Measurements from ENCODE around the gene ZPR1. TPM values are rescaled to one million over a fixed set of nuclear protein-coding genes. Genes with fewer than 3 reads are reported as not detected.
"Not testable (repeated sequence)": the region's sequence is repeated elsewhere in the genome, so short reads cannot be mapped to it uniquely, and the experiment has no call there.

The ZPR1 gene
- total RNA-seq, 2 experiments from 2014 or later: 111 to 112 TPM

GRCh38 chr11:116826751-116827431 lies 39.1 kb upstream of the ZPR1 start:
- POLR2A ChIA-PET: no interaction called here

GRCh38 chr11:116825854-116826750 lies 38.3 kb upstream of the ZPR1 start:
- ChIA-PET CTCF (no interaction called here), POLR2A (no interaction called here)

More at GRCh38 chr11:116826751-116827431, 39.1 kb upstream of the ZPR1 start:
- CTCF ChIA-PET: no interaction called here

- ChIA-PET CTCF (no interaction called here), POLR2A (no interaction called here)
Observed at GRCh38 chr11:116825434-116825833, 37.6 kb upstream of the ZPR1 start.

- ChIA-PET POLR2A (no interaction called here), CTCF (interaction anchor here (0.6 to 2.3 kb wide), 3 partner anchors 13 to 283 kb away, joined by 3 to 11 read pairs (median 3); partner anchors contain the start of gene APOA1)
Observed at GRCh38 chr11:116823031-116823843, 35.4 kb upstream of the ZPR1 start, which contains the start of gene APOA4. Gene APOA4, minus strand, starts transcription at chr11:116823304. Its CDS starts 113 bp downstream, at chr11:116823191.

- ChIA-PET CTCF (interaction anchor here (0.6 to 2.3 kb wide), 3 partner anchors 14 to 284 kb away, joined by 3 to 11 read pairs (median 3); partner anchors contain the start of gene APOA1), POLR2A (no interaction called here)
Observed at GRCh38 chr11:116822575-116822974, 34.8 kb upstream of the ZPR1 start.

- POLR2A ChIA-PET: no interaction called here
- CTCF ChIA-PET: interaction anchor here (2.3 kb wide), 1 partner anchor 15 kb away, joined by 11 read pairs; the partner anchor contains the start of gene APOA1
Observed at GRCh38 chr11:116821050-116821918, 33.5 kb upstream of the ZPR1 start.

- ChIA-PET CTCF (interaction anchor here (0.7 kb wide), 2 partner anchors 17 to 60 kb away, joined by 3 read pairs; no protein-coding TSS in a partner anchor), POLR2A (no interaction called here)
Observed at GRCh38 chr11:116819049-116819448, 31.2 kb upstream of the ZPR1 start.

GRCh38 chr11:116814502-116814901 lies 26.7 kb upstream of the ZPR1 start:
- CTCF ChIA-PET: no interaction called here
- POLR2A ChIA-PET: no interaction called here

- ChIA-PET POLR2A (no interaction called here), CTCF (interaction anchor here (1.3 kb wide), 2 partner anchors 23 kb away, joined by 3 to 4 read pairs; partner anchors contain the start of gene APOA5)
Observed at GRCh38 chr11:116813781-116814471, 26.1 kb upstream of the ZPR1 start.

GRCh38 chr11:116813170-116813569 lies 25.3 kb upstream of the ZPR1 start:
- POLR2A ChIA-PET: interaction anchor here (0.9 kb wide), 1 partner anchor 332 kb away, joined by 3 read pairs; no protein-coding TSS in a partner anchor
- CTCF ChIA-PET: interaction anchor here (1.3 kb wide), 2 partner anchors 22 to 23 kb away, joined by 3 to 4 read pairs; partner anchors contain the start of gene APOA5

- ChIA-PET POLR2A (no interaction called here), CTCF (no interaction called here)
Observed at GRCh38 chr11:116812109-116812508, 24.3 kb upstream of the ZPR1 start.

GRCh38 chr11:116811194-116811593 lies 23.4 kb upstream of the ZPR1 start:
- ChIA-PET POLR2A (no interaction called here), CTCF (no interaction called here)

- ChIA-PET POLR2A (no interaction called here), CTCF (no interaction called here)
Observed at GRCh38 chr11:116808262-116809175, 20.7 kb upstream of the ZPR1 start.

GRCh38 chr11:116807601-116808261 lies 19.9 kb upstream of the ZPR1 start:
- CTCF ChIA-PET: no interaction called here
- POLR2A ChIA-PET: no interaction called here

- POLR2A ChIA-PET: no interaction called here
- CTCF ChIA-PET: no interaction called here
Observed at GRCh38 chr11:116804001-116804400, 16.2 kb upstream of the ZPR1 start.

- POLR2A ChIA-PET: not testable (repeated sequence)
- CTCF ChIA-PET: interaction anchor here (2.4 kb wide), 1 partner anchor 11 kb away, joined by 9 read pairs; the partner anchor contains the start of gene APOA5
Observed at GRCh38 chr11:116801662-116802061, 13.8 kb upstream of the ZPR1 start.

Measured in activated CD8-positive, alpha-beta memory T cell treated with anti-CD3 and anti-CD28 coated beads for 36 hours (primary cell).